Measurements from ENCODE around the gene VCL. TPM values are rescaled to one million over a fixed set of nuclear protein-coding genes. Genes with fewer than 3 reads are reported as not detected.

The VCL gene
- total RNA-seq, 2 donors from 2014 or later: 24.4 to 31.6 TPM

DNA sequence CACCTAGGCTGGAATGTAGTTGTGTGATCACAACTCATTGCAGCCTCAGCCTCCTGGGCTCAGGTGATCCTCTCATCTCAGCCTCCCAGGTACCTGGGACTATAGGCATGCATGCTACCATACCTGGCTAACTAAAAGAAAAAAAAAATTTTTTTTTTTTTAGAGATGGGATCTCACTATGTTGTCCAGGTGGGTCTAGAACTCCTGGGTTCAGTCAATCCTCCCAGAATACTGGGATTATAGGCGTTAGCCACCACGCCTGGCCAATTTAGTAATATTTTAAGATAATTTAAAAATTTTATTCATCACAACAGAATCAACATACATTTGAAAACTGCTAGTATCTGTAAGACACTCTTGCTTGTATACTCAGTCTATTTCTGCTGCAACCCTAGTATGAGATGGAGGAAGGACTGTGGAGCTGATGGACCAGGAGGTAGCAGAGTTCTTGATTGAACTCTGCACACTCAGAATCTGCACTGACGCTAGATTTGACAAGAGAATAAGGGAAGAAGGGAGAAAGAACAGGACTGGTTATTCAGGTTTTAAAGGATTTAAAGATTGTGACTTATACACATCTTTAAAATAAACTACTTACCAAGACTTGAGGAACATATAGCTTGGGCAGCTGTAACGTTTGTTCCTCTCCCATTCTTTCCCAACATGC is 57.6 kb downstream of the VCL start:
- Histone ChIP-seq H3K27ac (peak overlapping the region; percentile 52 to 78 (median 63)), H3K4me3 (no peak overlapping the region), H3K4me1 (peaks cover 40% of the 10 kb centered on the region), H3K27me3 (no peaks in the 10 kb centered on the region), H3K36me3 (replicated peaks in 1 of 2; ENCODE audit: insufficient read depth in 1 of 2, low read depth in 2 of 2) (no peaks in the 10 kb centered on the region), H3K9me3 (no peaks in the 10 kb centered on the region)
- TF ChIP-seq, protein P1, sequence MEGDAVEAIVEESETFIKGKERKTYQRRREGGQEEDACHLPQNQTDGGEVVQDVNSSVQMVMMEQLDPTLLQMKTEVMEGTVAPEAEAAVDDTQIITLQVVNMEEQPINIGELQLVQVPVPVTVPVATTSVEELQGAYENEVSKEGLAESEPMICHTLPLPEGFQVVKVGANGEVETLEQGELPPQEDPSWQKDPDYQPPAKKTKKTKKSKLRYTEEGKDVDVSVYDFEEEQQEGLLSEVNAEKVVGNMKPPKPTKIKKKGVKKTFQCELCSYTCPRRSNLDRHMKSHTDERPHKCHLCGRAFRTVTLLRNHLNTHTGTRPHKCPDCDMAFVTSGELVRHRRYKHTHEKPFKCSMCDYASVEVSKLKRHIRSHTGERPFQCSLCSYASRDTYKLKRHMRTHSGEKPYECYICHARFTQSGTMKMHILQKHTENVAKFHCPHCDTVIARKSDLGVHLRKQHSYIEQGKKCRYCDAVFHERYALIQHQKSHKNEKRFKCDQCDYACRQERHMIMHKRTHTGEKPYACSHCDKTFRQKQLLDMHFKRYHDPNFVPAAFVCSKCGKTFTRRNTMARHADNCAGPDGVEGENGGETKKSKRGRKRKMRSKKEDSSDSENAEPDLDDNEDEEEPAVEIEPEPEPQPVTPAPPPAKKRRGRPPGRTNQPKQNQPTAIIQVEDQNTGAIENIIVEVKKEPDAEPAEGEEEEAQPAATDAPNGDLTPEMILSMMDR (IDR thresholded peaks at IDR 0.05): no peak
- no peak for TF ChIP-seq POLR2A (IDR thresholded peaks at IDR 0.05)
- ATAC-seq (no peak), DNase-seq (no peak)
- intact Hi-C loops (cut with DNase I): no loop called here
- 61 to 66% methylated on average over 4 of the region's 4 CpGs for WGBS, 2 donors

DNA sequence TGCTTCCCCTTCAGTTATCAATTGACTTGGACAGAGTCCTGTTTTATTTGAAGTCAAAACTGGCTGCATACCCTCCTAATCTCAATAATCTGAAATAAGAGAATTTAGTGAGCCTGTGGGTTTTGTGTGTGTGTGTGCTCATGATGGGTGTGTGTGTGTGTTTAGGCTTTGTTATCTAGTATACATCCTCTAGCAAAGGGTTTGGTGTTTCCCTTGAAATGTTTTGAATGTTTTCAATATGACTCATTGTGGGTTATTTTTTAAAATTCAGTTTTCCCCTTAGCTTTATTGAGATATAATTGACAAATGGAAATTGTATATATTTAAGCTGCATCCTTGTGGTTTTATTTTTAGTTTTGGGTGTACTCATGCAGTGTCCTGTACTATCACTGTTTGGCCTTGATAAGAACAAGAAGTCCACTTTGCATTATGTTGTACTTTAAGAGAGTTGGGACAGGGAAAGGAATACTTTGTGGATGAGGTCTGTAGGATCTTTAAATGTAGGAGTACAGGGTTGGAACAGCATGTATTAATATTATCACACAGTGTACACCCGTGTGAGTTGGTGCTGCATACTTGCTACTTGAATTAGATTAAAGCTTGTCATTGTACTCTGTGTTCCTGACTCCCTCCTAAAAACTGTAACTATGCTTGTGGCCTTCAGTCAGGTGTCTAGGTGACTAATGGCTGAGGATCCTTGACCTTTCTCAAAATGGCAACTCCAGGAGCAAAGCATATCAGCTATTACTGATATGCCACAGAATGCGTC is 58.3 kb downstream of the VCL start:
- Histone ChIP-seq H3K27me3 (no peaks in the 10 kb centered on the region), H3K36me3 (replicated peaks in 1 of 2; ENCODE audit: insufficient read depth in 1 of 2, low read depth in 2 of 2) (no peaks in the 10 kb centered on the region), H3K27ac (peak overlapping the region; percentile 52 to 78 (median 63)), H3K9me3 (no peaks in the 10 kb centered on the region), H3K4me1 (peaks cover 40% of the 10 kb centered on the region), H3K4me3 (no peak overlapping the region)
- ATAC-seq (peak; percentile 78), DNase-seq (peak in 3 of 4 donors; percentile 20 to 51 (median 31))
- intact Hi-C loops (cut with DNase I): no loop called here
- TF ChIP-seq POLR2A (IDR thresholded peaks at IDR 0.05): no peak
- TF ChIP-seq, protein P1 (IDR thresholded peaks at IDR 0.05): no peak
- WGBS, 2 donors: 10 to 21% methylated on average over 2 of the region's 2 CpGs

DNA sequence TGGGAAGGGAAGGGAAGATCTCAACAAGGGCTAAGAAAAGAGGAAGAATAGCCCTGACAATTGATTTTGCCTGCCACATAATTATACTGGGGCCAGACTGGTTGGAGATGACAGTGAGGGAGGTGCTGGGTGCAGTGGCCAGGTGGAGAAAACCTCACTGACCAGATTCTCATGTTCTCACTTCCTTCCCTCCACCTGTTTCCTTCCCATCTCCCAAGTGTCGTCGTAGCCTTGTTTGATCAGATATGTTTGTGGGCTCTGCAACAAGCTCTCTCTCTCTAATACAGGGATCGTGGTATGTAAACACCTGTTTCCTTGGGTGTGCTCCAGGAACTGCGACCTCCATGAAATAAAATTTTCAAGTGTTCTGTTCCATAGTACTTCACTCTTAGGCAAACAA is 60.2 kb downstream of the VCL start:
- ATAC-seq: peak; percentile 51
- Histone ChIP-seq H3K4me1 (peaks cover 34% of the 10 kb centered on the region), H3K9me3 (no peaks in the 10 kb centered on the region), H3K27me3 (no peaks in the 10 kb centered on the region), H3K27ac (peak overlapping the region; percentile 13 to 78 (median 62)), H3K4me3 (no peak overlapping the region), H3K36me3 (replicated peaks in 1 of 2; ENCODE audit: insufficient read depth in 1 of 2, low read depth in 2 of 2) (no peaks in the 10 kb centered on the region)
- intact Hi-C loops (cut with DNase I): no loop called here
- DNase-seq: peak in 3 of 4 donors; percentile 36 to 64 (median 62)
- WGBS, 2 donors: 17 to 24% methylated on average over 4 of the region's 4 CpGs
- TF ChIP-seq POLR2A (IDR thresholded peaks at IDR 0.05): no peak
- TF ChIP-seq, protein P1 (IDR thresholded peaks at IDR 0.05): no peak

DNA sequence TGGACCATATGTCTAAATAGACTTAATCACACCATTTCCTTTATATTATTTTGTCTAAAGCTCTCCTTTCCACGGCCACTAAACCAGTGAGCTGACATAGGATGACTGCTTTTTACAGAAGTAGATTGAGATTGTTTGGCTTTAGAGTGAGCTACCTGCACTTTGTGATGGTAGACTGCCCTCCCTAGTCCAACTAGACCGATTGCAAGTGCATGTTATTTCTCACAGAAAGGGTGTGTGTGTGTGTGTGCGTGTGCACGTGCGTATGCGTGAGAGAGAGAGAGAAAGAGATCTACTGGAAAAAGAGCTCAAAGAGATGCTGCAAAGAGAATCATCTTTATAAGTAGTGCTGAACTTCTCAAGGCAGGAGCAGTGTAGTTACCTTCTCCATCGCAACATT is 60.7 kb downstream of the VCL start:
- Histone ChIP-seq H3K9me3 (no peaks in the 10 kb centered on the region), H3K4me3 (no peak overlapping the region), H3K27ac (peak overlapping the region in 3 of 4 donors; percentile 52 to 78 (median 71)), H3K4me1 (peaks cover 34% of the 10 kb centered on the region), H3K27me3 (no peaks in the 10 kb centered on the region), H3K36me3 (replicated peaks in 1 of 2; ENCODE audit: insufficient read depth in 1 of 2, low read depth in 2 of 2) (peaks cover 0 to under 1% of the 10 kb centered on the region in 2 donors)
- ATAC-seq: peak; percentile 38
- TF ChIP-seq, protein P1 (IDR thresholded peaks at IDR 0.05): peak in 4 of 7 experiments; percentile 41 to 63 (median 53)
- TF ChIP-seq POLR2A (IDR thresholded peaks at IDR 0.05): no peak
- DNase-seq: peak; percentile 23 to 53 (median 30)
- 40 to 45% methylated on average over 7 of the region's 7 CpGs for WGBS, 2 donors
- intact Hi-C loops (cut with DNase I): no loop called here
